Endothelial cell of umbilical vein (primary cell): ENCODE results near the gene SYNPR. TPM values are rescaled to one million over a fixed set of nuclear protein-coding genes. Genes with fewer than 3 reads are reported as not detected.

Experiments used
- BruUV-seq: library from RNA; stranded (reverse); fragments of 400-500 nt; replicated peaks from 2 replicates; lab custom pipeline; 2021; lab: Mats Ljungman, UMichigan
- CTCF ChIA-PET: fragments of 300-600, 350-600 bp; sonication (Branson Sonifier 250); formaldehyde crosslinking; loops from one replicate; lab custom pipeline; 2021; ENCODE audit warnings: antibody characterized with exemption, inconsistent platforms; lab: Charles Lee
- POLR2A ChIA-PET: fragments of 300-600, 350-600 bp; sonication (Branson Sonifier 250); formaldehyde crosslinking; loops from one replicate; lab custom pipeline; 2021; ENCODE audit warnings: antibody characterized with exemption, inconsistent platforms; lab: Charles Lee
- DNase-seq: peaks from one replicate; pipeline ENCODE4 v3.0.0-alpha.2; 2011; ENCODE audit warnings: low read depth, low spot score
- FAIRE-seq: peaks from 2 replicates; lab custom pipeline; 2011; peaks lifted over from hg19 to GRCh38; lab: Jason Lieb, UNC
- H2AFZ ChIP-seq: 2 replicates; pipeline ENCODE4 v1.6.0; 2012; ENCODE audit warnings: low read depth, low read length, control low read depth, inconsistent platforms
- H3K27ac ChIP-seq: 2 replicates; pipeline ENCODE4 v1.5.1; 2011; ENCODE audit warnings: low read depth, mild to moderate bottlenecking, control low read depth, low read length, moderate library complexity; ENCODE audit not compliant: insufficient read depth
- H3K27me3 ChIP-seq, 2 experiments: 2 replicates each; pipeline versions ENCODE4 v1.6.0 to v1.6.1; 2011; ENCODE audit warnings: low read length in 2 of 2, mixed read lengths in 1 of 2; ENCODE audit not compliant: control insufficient read depth in 2 of 2, insufficient read depth in 2 of 2
- H3K36me3 ChIP-seq, 2 experiments: 2 replicates in 1 of 2; 3 replicates in 1 of 2; pipeline ENCODE4 v1.5.1; 2011; ENCODE audit warnings: low read length in 2 of 2, mild to moderate bottlenecking in 1 of 2, moderate library complexity in 1 of 2; ENCODE audit not compliant: control insufficient read depth in 2 of 2, insufficient read depth in 2 of 2; ENCODE audit errors: extremely low read depth in 1 of 2
- H3K4me1 ChIP-seq: 3 replicates; pipeline ENCODE4 v1.5.1; 2011; ENCODE audit warnings: mild to moderate bottlenecking, low read length; ENCODE audit not compliant: control insufficient read depth, insufficient read depth; ENCODE audit errors: extremely low read depth
- H3K4me2 ChIP-seq: 2 replicates; pipeline ENCODE4 v1.6.1; 2011; ENCODE audit warnings: low read length, control low read depth, mixed read lengths; ENCODE audit not compliant: insufficient read depth
- H3K4me3 ChIP-seq, 3 experiments: fragments of 200-600 bp in 1 of 3; sonication (generic), shearing (Covaris generic) in 1 of 3; replicated peaks in 1 of 3; 2 replicates each; pipeline ENCODE4 v1.5.1; 2011 to 2016; ENCODE audit warnings: control low read depth in 3 of 3, low read length in 3 of 3, mild to moderate bottlenecking in 2 of 3, inconsistent platforms in 1 of 3, low read depth in 1 of 3, moderate library complexity in 1 of 3; ENCODE audit not compliant: insufficient read depth in 1 of 3
- H3K79me2 ChIP-seq: 2 replicates; pipeline ENCODE4 v1.6.0; 2012; ENCODE audit warnings: low read length, inconsistent platforms; ENCODE audit not compliant: control insufficient read depth, insufficient read depth
- H3K9ac ChIP-seq: replicated peaks from 2 replicates; pipeline ENCODE3; 2011; ENCODE audit warnings: low read length, control low read depth; ENCODE audit not compliant: insufficient read depth; ENCODE audit errors: extremely low read depth
- H3K9me1 ChIP-seq: replicated peaks from 3 replicates; pipeline ENCODE4 v1.6.0; 2011; ENCODE audit warnings: mild to moderate bottlenecking, low read length; ENCODE audit not compliant: control insufficient read depth, insufficient read depth; ENCODE audit errors: extremely low read depth
- H3K9me3 ChIP-seq: replicated peaks from 2 replicates; pipeline ENCODE4 v1.5.1; 2012; ENCODE audit warnings: low read length, inconsistent platforms; ENCODE audit not compliant: control insufficient read depth, insufficient read depth
- H4K20me1 ChIP-seq: replicated peaks from 2 replicates; pipeline ENCODE3; 2011; ENCODE audit warnings: mild to moderate bottlenecking, low read length; ENCODE audit not compliant: control insufficient read depth, insufficient read depth; ENCODE audit errors: extremely low read depth
- CTCF ChIP-seq, 2 donors: IDR thresholded peaks; 1 replicate in 1 of 2; 2 replicates in 1 of 2; pipeline ENCODE4 v1.5.1; 2011; ENCODE audit warnings: low read length in 2 of 2, mild to moderate bottlenecking in 2 of 2, moderate library complexity in 2 of 2, control low read depth in 1 of 2, inconsistent platforms in 1 of 2, low read depth in 1 of 2; ENCODE audit not compliant: insufficient read depth in 1 of 2; ENCODE audit errors: extremely low read depth in 1 of 2
- EZH2 ChIP-seq: IDR thresholded peaks from 2 replicates; pipeline ENCODE4 v1.6.1; 2012; ENCODE audit warnings: borderline replicate concordance, low read depth, mild to moderate bottlenecking, moderate library complexity, low read length, inconsistent platforms; ENCODE audit not compliant: severe bottlenecking
- FOS ChIP-seq: IDR thresholded peaks from 2 replicates; pipeline ENCODE4 v1.6.1; 2011; ENCODE audit warnings: mild to moderate bottlenecking, low read length, moderate library complexity, borderline replicate concordance; ENCODE audit not compliant: insufficient read depth
- GATA2 ChIP-seq: IDR thresholded peaks from 2 replicates; pipeline ENCODE4 v1.7.0; 2011; ENCODE audit warnings: low read depth, mild to moderate bottlenecking, moderate library complexity, mixed read lengths, low read length; ENCODE audit not compliant: insufficient read length, insufficient read depth
- JUN ChIP-seq: IDR thresholded peaks from 2 replicates; pipeline ENCODE4 v1.6.1; 2011; ENCODE audit warnings: borderline replicate concordance, low read depth; ENCODE audit not compliant: insufficient read length, insufficient read depth
- MAX ChIP-seq: IDR thresholded peaks from 2 replicates; pipeline ENCODE4 v1.6.1; 2011; ENCODE audit not compliant: insufficient read depth, insufficient read length
- MYC ChIP-seq: IDR thresholded peaks from one replicate; pipeline ENCODE4 v1.6.1; 2011; ENCODE audit warnings: mild to moderate bottlenecking, low read depth, low read length
- POLR2A ChIP-seq: IDR thresholded peaks from 2 replicates; pipeline ENCODE4 v1.6.1; 2012; ENCODE audit warnings: low read depth, mild to moderate bottlenecking, control low read depth, low read length
- POLR2AphosphoS5 ChIP-seq: IDR thresholded peaks from 2 replicates; pipeline ENCODE4 v1.6.1; 2012; ENCODE audit warnings: low read depth, mild to moderate bottlenecking, control low read depth, low read length, moderate library complexity; ENCODE audit not compliant: insufficient read depth
- dilution Hi-C: fragments of 300-500 bp; cut with MboI; formaldehyde crosslinking; loops from one replicate; pipeline ENCODE4 v1.15.0; 2019; ENCODE audit warnings: low sequenced_read_pairs; ENCODE audit not compliant: extremely low pct_ligation_motif_present
- intact Hi-C: fragments of 100-400 bp; cut with micrococcal nuclease; formaldehyde crosslinking; loops from one replicate; pipeline ENCODE4 v1.10.0; 2022
- polyA plus RNA-seq, 4 experiments: library from polyadenylated mRNA; depleted of rRNA in 3 of 4; stranded (reverse) in 3 of 4; unstranded in 1 of 4; fragments of >200 nt; gene quantifications; 2 replicates each; pipeline versions ENCODE4 v1.2.1 to v1.2.3, GENCODE V29; 2011 to 2012; ENCODE audit warnings: missing spikeins in 1 of 4
- total RNA-seq: library from RNA; stranded (reverse); gene quantifications from 2 replicates; pipeline ENCODE4 v1.2.3, GENCODE V29; 2021

Gene SYNPR
- total and polyA plus RNA-seq, 2 donors (not counting 3 experiments of a cell fraction or from before 2014, with no cell fraction given): not detected

DNA sequence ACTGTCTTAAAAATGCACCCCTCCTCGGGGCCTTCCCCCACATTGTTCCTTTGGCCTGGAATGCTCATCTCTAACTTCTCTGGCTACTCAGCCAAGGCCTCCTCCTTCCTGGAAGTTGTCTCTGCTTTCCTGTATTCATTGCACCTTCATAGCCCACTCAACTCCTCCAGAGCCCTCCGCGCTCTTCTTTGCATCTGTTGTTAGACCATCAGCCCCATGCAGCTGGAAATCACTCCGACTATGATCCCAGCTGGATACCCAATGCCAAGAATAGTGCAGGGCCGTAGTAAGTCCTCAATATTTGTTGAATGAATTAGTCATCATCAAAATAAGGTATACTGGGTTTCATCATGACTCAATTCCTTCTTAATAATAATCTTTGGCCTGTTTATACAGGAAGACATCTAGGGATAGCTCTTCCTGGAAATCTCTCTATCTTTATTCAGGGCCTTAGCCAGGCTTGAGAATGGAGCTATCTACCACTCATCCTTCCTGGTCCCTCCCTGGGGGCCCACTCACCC is 112.7 kb downstream of the SYNPR start:
- TF ChIP-seq EZH2 (no peak), POLR2AphosphoS5 (no peak), FOS (no peak), MYC (no peak), JUN (no peak), POLR2A (no peak), MAX (no peak)
- Histone ChIP-seq H3K9me3 (no peaks in the 10 kb centered on the region), H4K20me1 (no peaks in the 10 kb centered on the region), H3K79me2 (no peaks in the 10 kb centered on the region), H3K27ac (no peak overlapping the region), H3K4me3 (no peak overlapping the region), H3K9me1 (no peaks in the 10 kb centered on the region), H3K27me3 (no peaks in the 10 kb centered on the region), H3K4me2 (no peak overlapping the region), H2AFZ (no peak overlapping the region), H3K36me3 (no peaks in the 10 kb centered on the region), H3K4me1 (no peaks in the 10 kb centered on the region), H3K9ac (no peak overlapping the region)
- ChIA-PET POLR2A (no interaction called here), CTCF (no interaction called here)
- dilution Hi-C loops (no loop called here), intact Hi-C loops (no loop called here)
- FAIRE-seq: no peak
- no TSS peak for BruUV-seq
- no peak for DNase-seq

DNA sequence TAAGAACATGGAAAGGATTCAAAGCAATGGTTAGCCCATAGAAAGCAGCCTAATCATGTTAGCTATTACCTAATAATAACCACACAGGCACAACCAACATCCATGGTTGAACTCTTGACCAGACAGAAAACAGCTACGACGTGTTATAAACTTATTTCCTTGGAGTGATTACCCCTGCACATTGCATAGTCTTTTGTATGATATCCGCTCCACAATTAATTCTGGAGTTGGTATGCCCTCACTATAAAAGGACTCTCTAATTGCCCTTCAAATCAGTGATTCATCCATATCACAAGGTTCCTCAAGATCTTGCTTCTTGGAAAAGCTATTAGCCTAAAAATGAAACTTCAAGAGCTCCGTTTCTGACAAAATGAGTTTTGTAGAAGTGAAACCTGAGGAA is 117.9 kb downstream of the SYNPR start:
- no peaks in the 10 kb centered on the region for H3K27me3 ChIP-seq
- H3K4me3 ChIP-seq: no peak overlapping the region
- H3K36me3 ChIP-seq: no peaks in the 10 kb centered on the region
- dilution Hi-C loops: no loop called here
- no peak overlapping the region for H3K9ac ChIP-seq
- no peak overlapping the region for H2AFZ ChIP-seq
- H3K4me1 ChIP-seq: no peaks in the 10 kb centered on the region
- DNase-seq: no peak
- no TSS peak for BruUV-seq
- H4K20me1 ChIP-seq: no peaks in the 10 kb centered on the region
- no peak for FAIRE-seq
- H3K9me3 ChIP-seq: no peaks in the 10 kb centered on the region
- intact Hi-C loops: no loop called here
- TF ChIP-seq CTCF (IDR thresholded peaks at IDR 0.05; ENCODE audit: extremely low read depth in 1 of 2, insufficient read depth in 1 of 2, low read depth in 1 of 2, low read length in 2 of 2) (no peak), JUN (no peak), EZH2 (no peak), MYC (no peak), POLR2A (no peak), POLR2AphosphoS5 (no peak), GATA2 (no peak), MAX (no peak), FOS (no peak)
- H3K9me1 ChIP-seq: no peaks in the 10 kb centered on the region
- ChIA-PET CTCF (interaction anchor here (0.6 kb wide), 1 partner anchor 114 kb away, joined by 3 read pairs; no protein-coding TSS in a partner anchor), POLR2A (no interaction called here)
- no peak overlapping the region for H3K27ac ChIP-seq
- H3K4me2 ChIP-seq: no peak overlapping the region
- H3K79me2 ChIP-seq: no peaks in the 10 kb centered on the region
